22Rv1 (cell line): Measurements from ENCODE around the gene RAB6B.

Experiments used
- ZFX ChIP-seq: fragments of 450-650 bp; IDR thresholded peaks from 2 replicates; pipeline ENCODE4 v1.6.1; 2017; ENCODE audit warnings: antibody characterized with exemption, borderline replicate concordance
- TF ChIP-seq, protein P1 (sequence below): fragments of 450-650 bp; IDR thresholded peaks from 2 replicates; pipeline ENCODE4 v1.5.1; 2017; ENCODE audit warnings: mild to moderate bottlenecking

DNA sequence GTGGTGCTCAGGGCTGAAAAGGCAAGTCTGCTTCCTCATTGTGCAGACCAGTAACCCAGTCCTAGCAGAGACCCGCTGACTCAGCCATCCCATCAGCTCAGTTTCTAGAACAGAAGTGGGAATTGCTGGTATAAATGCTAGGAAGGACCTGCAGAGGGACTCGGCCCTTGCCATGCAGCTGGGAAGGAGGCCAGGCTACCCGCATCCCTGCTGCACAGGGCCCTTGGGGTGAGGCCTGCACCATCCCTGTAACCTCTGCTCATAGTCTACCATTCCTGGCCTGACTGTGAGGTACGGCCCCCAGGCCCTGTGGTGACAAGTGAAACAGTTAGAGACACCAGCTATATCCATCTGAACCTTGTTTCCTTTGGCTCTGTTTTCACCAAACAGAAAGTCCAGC, 23.5 kb downstream of the RAB6B start:
- TF ChIP-seq, protein P1, sequence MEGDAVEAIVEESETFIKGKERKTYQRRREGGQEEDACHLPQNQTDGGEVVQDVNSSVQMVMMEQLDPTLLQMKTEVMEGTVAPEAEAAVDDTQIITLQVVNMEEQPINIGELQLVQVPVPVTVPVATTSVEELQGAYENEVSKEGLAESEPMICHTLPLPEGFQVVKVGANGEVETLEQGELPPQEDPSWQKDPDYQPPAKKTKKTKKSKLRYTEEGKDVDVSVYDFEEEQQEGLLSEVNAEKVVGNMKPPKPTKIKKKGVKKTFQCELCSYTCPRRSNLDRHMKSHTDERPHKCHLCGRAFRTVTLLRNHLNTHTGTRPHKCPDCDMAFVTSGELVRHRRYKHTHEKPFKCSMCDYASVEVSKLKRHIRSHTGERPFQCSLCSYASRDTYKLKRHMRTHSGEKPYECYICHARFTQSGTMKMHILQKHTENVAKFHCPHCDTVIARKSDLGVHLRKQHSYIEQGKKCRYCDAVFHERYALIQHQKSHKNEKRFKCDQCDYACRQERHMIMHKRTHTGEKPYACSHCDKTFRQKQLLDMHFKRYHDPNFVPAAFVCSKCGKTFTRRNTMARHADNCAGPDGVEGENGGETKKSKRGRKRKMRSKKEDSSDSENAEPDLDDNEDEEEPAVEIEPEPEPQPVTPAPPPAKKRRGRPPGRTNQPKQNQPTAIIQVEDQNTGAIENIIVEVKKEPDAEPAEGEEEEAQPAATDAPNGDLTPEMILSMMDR: no peak
- TF ChIP-seq ZFX: no peak
